HG03520 (cell line): Measurements from ENCODE around the gene PSMA7.

Source experiments
- ATAC-seq: cut with Tn5 transposase; IDR thresholded peaks from one replicate; pipeline ENCODE4 v1.9.1; 2021; ENCODE audit warnings: mild to moderate bottlenecking, moderate library complexity; ENCODE audit not compliant: unreplicated experiment

PSMA7 gene

DNA sequence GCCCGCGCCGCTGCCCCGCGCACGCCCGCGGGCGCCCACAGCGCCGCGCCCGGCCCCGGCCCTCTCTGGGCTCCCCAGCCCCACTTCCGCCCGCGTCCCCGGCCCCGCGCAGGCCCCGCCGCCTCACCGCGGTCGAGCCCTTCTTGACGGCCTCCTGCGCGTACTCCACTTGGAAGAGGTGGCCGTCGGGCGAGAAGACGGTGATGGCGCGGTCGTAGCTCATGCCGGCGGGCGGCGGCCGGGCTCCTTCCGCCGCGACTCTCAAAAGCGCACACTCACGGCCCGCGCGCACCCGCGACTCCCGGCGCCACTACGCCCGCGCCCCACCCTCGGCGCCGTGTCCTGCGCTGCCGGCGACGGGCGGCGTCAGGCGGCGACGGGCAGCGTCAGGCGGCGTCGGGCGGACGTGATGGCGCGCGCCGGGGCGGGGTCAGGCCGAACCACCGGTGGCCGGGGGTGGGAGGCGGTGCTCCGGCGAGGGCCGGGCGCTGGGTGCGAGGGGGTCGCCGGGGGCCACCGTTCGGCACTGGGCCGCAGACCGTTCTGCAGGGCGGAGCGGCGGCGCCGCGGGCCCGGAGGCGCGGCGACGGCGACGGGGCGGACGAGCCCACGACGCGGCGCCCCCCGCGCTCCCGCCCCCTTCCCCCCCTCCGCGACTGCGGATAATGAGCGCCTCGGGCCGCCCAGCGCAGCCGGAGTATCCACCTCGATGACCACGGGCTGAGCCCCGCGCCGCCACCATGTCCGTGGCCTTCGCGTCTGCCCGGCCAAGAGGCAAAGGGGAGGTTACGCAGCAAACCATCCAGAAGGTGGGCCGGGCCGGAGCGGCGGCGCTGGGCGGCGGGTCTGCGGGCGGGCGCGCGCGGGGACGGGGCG lies at the start of gene PSMA7, which contains the start of gene SS18L1:
PSMA7 (minus strand) TSS at position 314 of the 876 bp plus-strand sequence; CDS start at position 223, 91 bp downstream.
SS18L1 (plus strand) TSS at position 689 of the 876 bp plus-strand sequence; CDS start at position 741, 52 bp downstream.
- peak; percentile 68 for ATAC-seq

DNA sequence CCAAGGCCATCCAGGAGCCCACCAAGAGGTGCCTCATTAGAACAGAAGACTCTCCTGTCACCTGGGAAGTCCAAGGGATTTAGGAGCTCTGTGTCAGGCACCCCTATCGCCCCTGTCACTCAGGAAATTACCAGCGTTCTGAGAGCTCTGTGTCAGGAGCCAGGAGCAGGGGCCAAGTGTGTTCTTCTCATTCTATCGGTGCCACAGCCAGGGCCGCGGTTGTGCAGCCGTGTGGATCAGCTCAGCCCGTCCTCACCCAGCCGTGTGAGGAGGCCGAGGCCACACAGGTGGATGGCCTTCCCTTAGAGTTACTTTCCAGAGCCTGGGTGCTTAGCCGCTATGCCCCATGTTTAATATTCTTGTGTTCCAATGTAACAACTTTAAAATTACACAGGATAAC lies 49.4 kb upstream of the PSMA7 start:
- ATAC-seq = no peak

DNA sequence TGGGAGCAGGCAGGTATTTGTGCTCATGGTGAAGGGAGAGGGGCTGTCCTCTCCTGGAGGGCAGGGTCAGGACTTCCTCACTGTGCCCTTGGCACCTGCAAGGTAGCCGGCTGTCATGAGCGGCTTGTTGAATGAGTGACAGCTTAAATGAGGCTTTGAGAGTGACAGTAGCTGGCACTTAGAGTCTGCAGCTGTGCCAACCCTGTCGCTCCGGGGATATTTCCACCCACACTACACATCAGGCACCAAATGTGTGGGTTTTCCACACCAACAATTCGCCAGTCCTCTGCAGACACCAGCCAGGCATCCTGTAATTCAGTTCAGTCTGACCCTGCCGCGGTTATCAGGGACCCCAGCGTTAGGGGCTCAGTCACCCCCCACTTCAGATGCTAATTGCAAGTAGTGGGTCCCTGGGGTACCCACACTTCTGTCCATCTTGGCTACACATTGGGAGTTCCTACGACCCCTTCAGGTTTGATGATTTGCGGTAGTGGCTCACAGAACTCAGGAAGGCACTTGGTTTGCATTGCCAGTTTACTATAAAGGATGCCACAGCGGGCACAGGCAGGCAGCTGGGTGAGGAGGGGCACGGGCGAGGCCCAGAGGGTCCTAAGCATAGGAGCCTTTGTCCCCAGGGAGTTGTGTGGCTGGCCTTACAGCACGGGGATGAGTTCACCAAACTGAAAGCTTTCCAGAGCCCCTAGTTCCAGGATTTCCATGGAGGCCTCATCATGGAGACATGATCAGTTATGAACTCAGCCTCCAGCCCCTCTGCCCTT lies 48.8 kb upstream of the PSMA7 start:
- no peak for ATAC-seq

DNA sequence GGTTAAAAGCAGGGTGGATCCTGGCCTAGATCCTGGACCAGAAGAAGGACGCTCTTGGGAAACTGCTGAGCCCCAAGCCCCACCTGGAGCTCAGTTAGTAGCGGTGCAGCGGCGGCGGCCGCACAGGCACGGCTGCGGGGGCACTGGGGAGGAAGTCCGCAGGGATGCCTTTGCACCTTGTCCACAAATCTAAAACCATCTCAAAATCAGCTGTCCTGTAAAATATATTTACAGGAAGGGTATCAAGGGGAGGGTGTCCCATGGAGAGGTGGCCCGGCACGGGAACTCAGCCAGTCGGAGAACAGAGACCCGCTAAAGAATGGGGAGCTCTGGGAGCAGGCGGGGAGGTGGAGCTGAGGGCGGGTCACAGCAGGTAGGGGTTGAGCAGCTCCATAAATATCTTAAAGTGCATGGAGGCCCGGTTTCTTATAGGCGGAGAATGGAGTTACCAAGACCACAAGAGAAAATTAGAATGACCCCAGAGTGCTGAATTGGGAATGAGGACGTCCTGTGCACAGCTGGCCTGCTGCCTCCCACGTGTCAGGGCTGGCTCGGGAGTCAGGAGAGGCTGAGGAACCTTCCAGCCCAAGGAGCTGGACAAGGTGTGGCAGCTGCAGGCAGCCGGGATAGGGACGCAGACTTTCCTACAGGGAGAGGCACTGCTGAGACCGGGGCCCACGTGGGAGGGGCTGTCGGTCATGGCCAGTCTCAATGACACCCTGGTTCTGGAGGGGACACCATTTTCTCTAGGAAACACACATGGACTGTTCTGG lies 47.6 kb upstream of the PSMA7 start:
- ATAC-seq = no peak

DNA sequence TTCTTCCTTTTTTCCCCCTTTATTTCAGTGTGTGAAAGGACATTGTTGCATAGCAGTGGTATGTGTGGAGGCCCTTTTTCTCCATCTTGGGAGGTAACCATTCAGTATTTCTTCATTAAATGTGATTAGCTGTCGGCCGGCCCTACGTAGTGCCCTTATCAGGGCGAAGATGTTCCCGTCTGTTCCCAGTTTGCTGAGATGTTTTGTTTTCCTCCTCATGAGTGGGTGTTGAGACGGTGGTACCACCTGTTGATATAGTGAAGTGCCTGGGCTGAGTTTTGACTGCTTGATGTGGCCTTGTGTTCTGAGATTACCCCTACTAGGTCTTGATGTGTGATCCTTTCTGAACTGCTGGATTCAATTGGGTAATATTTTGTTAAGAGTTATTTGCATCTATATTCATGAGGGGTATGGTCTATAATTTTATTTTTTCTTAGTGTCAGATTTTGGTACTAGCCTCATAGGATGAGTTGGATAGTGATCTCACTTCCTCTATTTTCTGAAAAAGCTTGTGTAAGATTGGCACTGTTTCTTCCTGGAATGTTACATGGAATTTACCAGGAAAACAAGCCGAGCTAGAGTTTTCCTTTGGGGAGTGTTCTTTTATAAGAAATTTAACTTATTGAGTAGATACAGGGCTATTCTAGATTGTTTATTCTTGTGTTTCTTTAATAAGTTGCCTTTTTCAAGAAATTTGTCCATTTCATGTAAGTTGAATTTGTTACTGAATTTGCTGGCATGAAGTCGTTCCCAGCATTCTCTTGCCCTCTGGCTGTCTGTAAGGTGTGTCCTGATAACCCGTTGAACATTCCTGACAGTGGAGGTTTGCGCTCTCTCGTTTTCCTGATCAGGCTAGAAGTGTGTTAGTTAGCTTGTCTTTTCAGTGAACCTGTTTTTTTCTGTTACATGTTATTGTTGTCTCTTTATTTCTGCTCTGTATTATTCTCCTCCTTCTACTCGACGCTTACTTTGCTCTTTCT lies 44.0 kb upstream of the PSMA7 start:
- ATAC-seq = no peak

DNA sequence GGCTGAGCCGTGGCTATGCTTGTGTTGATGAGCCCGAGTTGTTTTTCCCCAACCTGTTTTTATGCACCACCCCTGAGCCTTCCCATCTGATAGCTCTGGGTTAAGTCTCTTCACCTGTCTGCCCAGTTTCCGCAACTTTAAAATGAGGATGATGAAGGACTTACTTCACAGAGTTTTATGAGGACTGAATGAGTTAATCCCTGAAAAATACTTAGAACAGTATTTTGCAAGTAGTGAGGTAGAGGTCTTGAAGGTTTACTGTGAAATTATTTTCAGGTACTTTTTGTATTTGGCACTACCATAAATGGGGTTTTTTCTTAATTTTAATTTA lies 42.9 kb upstream of the PSMA7 start:
- no peak for ATAC-seq

DNA sequence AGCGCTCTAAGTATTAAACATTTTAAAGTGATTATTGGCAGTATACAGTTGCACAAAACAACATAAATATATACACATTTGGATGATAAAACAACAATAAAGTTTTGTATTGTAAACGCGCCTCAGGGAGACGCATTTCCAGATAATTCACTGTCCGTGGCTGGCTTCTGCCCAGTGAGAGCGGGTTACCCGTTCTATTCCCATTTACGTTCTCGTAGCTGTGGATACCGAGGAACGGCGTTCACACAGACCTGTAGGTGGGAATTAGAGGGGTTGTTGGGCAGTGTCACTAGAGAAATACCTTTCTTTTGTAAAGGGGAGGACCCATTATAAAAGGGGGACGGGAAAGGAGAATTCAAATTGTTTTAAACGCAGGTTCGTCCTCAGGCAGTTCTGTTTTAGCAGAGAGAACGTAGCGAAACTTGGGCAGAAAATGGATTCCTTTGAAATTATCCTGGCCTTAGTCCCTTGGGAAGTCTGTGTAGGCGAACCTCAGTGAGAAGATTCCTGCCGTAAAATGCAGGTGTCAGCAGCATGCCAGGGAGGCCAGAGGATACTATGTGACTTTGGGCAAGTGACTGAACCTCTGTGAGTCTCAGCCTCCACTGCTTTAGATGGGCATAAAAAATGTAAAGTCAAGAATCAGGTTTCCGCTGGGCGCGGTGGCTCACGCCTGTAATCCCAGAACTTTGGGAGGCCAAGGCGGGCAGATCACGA lies 40.4 kb upstream of the PSMA7 start:
- no peak for ATAC-seq

DNA sequence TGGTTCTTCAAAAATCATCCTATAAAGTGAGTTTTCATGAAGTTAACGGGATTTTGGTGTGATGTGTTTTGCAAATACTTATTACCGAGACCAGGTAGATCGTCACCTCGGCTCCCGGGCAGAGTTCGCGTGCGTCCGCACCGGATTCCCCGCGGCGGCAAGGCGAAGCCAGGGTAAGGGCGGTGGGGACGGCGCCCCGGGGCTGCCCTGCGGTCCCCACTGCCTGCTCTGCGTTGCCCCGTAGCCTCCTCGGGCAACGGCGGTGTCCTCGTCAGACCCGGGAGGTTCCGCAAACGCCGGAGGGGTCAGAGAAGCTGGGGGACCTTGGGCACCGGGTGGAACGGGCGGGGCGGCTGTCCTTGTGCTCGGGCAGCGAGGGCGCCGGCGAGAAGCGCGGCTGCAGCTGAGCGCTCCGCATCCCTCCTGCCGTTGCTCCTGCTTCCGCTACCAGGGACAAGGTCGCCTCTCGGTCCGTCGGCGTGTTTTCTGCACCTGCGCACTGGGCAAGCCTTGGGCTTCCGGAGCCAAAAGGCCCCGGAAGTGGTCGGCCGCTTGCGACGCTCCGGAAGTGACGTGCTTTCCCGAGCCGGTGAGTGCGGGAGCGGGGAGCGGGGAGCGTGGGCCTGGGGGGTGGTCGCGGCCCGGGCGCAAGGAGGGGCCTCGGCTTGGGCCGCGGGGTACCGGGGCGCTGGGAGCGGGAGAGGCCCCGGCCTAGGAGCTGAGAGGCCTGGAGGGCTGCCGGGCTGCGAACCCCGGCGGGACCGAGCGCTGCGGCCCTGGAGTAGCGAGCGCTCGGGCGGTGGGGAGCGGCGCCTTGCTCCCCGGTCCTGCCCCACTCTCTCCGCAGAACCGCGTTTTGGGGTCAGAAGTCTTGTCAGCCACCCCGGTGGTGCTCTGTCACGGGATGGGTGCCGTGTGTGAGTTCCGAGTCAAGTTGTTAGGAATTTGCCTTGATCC lies 39.6 kb upstream of the PSMA7 start, which contains the start of gene MTG2:
MTG2 (plus strand) TSS at position 560 of the 957 bp plus-strand sequence. CDS start 10,393 bp downstream, outside the sequence.
- ATAC-seq = peak; percentile 93

DNA sequence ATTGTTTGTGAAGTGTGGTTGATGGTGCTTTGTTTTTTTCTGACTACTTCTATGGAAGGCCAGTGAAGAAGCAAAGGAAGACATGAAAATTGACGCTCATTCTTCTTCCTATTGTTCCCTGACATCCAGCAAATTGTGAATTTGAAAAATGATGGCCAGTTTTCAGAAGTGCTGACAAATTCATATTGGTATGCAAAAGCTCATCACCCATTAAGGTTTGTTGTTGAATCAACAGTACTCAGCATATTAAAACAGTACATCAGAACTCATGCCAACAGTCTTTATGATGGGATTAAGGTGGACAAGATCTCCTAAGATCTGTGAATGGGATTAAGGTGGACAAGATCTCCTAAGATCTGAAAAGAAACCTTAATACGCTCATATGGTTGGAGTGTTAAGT lies 38.6 kb upstream of the PSMA7 start:
- ATAC-seq = no peak

DNA sequence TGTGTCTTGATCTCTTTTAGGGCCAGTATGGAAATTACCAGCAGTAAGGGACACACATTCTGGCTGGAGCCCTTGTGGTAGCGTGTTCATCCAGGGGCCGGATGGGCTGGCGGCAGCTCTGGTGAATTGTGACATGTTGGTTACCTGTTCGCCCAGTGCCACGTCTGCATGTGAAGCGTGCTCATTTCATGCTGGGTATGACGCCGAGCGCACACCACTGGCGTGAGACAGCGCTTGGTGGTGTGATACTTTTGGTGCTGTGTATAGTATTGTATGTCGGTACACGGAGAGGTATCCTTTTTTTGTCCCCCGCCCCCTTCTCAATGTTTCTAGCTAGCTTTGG lies 35.9 kb upstream of the PSMA7 start:
- ATAC-seq = no peak

DNA sequence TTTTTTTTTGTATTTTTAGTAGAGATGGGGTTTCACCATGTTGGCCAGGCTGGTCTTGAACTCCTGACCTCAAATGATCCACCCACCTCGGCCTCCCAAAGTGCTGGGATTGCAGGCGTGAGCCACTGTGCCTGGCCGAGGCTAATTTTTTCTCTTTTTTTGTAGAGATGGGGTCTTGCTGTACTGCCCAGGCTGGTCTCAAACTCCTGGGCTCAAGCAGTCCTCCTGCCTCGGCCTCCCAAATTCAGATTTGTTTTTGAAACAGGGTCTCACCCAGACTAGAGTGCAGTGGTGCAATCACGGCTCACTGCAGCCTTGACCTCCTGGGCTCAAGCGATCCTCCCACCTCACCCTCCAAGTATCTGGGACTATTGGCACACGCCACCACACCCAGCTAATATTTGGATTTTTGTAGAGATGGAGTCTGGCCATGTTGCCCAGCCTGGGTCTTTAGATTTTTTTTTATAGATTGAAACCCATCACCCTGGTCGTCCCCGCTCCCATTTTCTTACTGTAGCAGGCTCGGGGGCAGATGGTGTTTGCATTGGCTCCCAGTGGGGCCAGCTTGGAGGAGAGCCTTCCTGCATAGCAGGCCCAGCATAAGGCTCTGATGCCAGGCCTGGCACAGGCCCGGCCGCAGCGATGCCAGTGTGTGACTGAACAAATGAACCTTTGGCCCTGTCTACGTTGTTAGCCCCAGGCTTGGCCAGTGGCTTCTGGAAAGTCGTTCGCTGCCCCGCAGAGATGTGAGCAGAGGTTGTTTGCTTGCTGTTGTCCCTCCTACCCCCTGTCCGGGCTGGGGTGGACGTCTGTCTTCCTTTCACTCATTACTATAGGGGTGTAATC lies 35.3 kb upstream of the PSMA7 start:
- ATAC-seq = no peak

DNA sequence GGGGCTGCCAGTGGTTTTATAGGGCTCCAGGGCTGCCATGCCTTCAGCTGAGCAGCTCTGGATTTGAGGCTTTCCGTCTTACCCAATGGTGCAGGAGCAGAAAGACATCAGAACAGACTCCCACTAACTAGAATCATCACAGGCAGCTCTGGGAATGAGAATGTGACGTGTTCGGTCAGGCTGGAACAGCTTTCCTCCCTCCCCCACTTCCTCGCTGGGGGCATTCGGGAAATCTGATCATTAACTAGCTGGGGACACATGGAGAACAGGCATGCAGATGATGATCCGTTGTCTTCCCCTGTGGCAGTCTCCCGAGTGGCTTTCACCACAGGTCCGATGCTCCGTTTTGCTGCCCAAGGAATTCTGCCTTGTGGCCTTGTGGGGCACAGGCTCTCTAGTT lies 34.1 kb upstream of the PSMA7 start:
- ATAC-seq = no peak

DNA sequence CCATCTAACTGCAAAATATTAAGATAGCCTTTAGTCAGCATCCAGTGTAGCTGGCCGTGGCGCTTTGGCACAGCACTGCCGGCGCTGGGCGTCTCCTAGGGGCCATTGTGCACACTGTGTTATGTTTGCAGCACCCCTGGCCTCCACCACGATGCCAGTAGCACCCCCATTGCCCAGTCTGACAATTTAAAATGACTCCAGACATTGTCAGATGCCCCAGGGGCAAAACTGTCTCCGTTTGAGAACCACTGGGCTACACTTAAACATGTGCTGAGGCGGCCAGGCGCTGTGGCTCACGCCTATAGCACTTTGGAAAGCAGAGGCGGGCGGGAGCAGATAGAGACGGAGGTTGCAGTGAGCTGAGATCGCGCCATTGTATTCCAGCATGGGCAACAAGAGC lies 33.7 kb upstream of the PSMA7 start:
- no peak for ATAC-seq

DNA sequence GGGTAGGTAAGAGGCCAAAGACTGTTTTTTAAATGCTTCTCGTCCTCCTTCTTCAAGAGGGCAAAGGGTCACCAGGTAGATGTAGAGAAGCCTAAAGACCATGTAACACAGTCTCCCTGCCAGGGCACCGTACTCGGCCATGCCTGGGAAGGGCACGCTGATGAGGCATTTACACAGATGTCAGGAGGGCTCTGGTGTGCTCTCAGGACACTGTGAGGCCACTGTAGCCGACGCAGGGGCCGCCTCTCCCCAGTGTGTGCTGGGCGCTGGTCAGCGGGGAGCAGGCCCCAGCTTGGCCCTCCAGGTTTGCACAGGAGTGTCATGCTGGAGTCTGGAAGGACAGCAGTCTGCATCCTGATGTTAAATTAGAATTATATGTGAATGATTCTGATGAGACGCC lies 32.5 kb upstream of the PSMA7 start:
- ATAC-seq = no peak

DNA sequence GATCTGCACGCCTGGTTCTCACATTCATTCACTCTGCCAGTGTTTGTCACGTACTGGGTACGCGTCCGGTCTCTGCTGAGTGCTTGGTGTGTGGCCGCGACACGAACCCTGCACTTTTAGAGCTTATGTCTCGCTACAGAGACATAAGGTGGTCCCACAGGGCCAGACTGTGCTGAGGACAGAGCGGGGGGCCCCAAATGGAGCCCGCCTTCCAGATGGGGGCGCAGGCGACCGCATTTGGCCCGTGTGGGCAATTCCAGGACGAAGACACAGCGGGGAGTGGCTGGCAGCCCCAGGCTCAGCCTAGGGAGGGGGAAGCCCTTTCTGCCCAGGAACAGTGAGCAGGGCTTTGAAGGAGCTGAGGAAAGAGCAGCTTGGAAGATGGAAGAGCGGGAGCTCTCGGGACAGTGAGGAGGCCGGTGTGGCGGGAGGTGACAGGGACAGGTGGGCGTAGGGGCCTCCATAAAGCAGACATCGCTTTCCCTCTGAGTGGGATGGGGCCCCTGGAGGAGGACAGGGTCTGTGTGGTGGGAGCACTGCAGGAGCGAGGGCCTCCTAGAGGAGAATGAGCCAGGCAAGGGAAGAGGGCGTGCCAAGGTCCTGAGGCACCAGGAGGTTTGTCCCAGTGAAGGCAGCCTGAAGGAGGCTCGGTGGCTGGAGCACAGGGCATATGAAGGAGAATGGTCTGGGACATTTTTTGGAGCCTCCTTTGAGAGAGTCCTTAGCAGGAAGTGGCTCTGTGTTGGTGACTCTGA lies 31.9 kb upstream of the PSMA7 start:
- ATAC-seq = no peak

DNA sequence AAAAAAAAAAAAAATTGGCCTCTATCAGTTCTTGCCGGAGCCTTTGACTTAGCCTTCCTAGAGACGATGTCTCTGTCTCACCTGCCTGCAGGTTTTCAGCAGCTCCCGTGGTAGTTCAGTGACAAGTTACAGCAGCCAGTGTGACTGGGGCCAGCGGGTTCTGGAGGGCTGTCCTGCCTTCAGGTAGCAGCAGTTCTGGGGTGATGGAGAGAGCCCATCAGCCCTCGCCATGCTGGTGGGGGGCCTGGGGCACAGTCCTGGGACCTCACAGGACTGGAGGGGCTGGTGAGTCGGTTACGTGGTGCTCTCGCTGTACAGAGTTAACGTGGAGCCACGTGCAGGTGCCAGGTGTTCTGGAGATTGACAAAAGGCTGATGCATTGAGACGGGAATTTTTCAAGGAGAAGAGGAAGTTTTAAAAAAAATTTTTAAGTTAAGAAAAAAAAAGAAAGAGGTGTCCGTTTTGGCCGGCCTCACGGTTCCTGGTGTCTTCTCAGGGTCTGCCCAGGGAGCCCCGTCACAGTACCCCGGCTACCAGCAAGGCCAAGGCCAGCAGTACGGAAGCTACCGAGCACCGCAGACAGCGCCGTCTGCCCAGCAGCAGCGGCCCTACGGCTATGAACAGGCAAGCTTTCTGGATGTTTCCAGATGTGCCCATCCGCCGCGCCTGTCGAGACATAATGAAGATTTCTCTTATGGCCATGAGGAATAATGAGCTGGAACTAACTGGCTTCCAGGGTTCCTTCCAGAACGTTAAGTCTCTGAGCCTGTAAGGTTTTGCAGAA lies 31.0 kb upstream of the PSMA7 start:
- ATAC-seq = no peak
